ENCODE data around the gene TMEM271.

Gene TMEM271

DNA sequence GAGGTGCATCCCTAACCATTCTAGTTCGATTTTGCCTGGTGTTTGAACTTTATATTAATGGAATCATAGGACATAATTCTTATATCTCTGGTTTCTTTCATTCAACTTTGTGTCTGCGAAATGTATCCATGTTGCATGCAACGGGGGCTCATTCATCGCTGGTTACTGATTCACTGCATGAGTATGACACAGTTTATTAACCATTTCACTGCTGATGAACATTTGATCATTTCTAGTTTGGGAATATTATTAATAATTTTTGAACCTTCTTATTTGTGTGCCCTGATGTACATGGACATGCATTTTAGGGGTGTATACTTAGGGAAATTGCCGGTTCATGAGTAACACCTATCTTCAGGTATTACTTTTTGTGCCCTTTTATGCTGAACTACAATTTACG lies 5.1 kb upstream of the TMEM271 start:
- DNase-seq (ENCODE audit: low read depth in 2 of 3, low spot score in 2 of 3) = no peak

- no peak for DNase-seq (ENCODE audit: low read depth in 2 of 3, low spot score in 2 of 3)
These were observed 3.6 kb upstream of the TMEM271 start for GRCh38 chr4:579543-580175.

- no peak for DNase-seq (ENCODE audit: low read depth in 2 of 3, low spot score in 2 of 3)
These were observed 2.7 kb upstream of the TMEM271 start for GRCh38 chr4:578451-579443.

DNA sequence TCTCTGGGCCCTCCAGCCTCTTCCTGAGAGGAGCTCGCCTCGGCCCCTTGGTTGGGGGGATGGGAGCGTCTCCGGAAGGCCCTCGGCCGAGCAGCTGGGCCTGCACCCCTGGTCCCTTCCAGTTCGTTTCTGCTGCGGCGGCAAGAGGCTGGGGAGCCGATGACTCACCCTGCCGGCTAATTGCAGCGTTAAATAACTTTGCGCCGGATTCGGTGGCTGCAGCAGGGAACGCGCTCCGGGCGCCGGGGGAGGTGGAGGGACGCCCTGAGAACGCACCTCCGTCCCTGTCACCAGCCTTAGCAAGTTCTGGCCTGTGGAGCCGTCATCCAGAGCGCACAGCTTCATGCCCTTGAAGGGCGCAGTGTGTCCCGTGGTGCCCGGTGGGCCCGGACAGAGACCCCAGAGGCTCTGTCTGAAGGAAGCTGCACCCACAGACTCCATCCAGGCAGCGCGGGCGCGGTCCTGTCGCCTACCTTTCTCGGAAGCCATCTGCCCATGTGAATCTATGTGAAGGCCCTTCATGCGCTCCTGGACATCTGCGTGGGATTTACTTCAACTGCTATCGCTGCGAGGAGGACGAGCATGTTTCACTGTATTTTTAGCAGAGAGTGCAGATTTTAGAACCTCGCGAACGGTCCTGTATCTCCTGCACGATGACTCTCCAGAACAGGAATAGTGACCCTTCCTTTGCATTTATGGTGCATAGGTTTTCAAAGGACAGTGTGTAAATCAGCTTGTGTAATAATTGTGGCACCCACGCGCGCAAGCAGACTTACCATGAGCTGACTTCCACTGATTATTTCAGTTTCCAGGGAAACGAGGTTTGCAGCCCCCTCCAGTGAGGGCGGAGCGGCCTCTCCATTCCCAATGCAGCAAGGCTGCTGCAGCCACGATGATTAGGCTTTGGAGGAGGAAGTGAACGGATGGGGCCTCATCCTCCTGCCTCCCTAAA lies 1.7 kb upstream of the TMEM271 start:
- DNase-seq (ENCODE audit: low read depth in 2 of 3, low spot score in 2 of 3) = peak in 1 of 3 experiments; percentile 14

DNA sequence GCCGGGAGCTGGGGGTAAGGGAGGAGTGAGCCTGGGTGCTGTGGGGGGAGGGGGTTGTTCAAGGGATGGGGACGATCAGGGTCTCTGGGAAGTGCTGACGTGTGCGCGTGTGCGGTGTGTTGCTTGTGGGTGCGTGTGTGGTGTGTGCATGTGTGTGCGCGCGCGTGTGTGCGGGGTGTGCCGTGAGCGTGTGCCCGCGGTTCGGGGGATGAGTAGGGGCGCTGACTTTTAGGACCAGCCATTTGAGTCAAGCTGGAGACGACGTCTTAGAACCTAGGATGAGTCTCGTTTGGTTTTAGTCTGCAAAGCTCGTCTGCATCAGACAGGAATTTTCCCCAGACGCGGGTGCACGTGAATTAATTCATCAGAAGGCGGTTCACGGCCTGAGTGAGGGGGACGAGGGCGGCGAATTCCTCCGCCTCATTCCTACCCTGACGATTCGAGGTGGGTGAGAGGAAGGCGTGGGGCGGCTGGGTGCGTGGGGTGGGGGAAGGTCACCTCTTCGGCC lies 950 bp upstream of the TMEM271 start:
- DNase-seq (ENCODE audit: low read depth in 2 of 3, low spot score in 2 of 3) = no peak

- DNase-seq (ENCODE audit: low read depth in 2 of 3, low spot score in 2 of 3) = no peak
These were observed 584 bp downstream of the TMEM271 start for GRCh38 chr4:575281-576141.

DNA sequence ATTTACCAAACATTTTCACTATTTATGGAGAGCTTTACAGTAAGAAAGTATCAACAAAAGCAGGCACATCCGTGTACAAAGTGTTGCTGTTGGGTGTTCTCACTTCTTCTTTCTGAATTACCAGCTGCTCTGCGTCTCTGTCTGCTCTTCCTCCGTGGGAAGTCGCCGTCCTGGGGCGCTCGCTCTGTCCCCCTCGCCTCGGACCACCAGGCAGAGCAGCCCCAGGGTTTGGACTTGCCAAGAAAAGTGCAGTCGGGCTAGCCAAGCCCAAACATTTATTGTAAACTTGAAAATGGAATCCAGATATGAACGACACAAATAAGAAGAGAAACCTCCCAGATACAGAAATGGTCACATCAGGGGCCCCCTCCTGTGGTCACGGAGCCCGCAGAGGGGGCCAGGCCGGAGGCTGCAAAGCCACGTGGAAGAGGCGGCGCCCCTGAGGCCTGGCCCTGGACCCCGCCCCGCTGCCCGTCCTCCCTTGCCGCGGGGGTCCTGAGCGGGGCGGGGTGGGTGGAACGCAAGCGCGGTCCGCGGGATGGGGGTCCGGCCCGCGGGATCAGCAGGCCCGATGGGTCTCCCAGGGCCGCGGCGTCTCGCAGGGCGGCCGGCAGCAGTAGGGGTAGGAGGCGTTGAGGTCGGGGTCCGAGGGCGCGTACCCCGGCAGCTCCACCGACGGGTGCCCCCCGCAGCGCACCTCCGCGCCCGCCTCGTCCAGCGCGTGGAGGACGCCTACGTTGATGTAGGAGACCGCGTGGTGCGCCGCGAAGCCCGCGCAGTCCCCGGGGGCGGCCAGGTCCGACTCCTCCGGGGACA lies 1.5 kb downstream of the TMEM271 start:
- DNase-seq (ENCODE audit: low read depth in 2 of 3, low spot score in 2 of 3) = no peak

DNA sequence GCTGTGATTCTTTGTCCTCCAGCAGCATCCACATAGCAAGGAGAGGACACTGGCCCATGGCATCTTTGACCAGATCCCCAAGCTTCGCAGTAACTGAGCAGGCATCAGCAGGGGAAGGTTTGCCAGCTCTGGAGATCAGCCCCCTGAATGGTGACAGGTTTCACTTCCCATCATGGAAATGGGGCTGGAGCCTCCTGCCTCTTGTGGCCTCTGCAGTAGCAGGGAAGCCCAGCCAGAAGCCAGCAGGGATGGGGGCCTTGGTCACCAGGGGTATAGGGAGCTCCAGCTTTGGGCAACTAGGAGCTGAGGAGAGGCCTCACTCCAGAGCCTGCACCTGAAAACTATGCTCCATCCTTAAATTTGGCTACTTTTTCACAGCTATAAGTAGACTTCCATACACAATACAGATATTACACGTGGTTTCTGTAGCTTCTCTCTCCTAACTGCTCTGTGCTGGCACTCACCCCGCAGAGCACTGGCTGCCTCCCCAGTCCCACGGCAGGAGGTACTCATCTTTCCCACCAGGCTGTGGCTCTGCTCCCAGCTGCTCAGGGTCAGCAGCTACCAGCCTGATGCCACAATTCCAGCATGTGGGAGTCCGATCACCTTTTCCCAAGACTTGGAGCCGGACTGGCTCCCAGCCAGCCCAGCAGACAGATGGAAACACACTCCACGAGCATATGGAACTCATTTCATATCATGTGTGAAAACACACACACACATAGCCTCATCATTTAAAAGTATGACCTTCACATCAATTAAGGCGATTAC lies 2.8 kb downstream of the TMEM271 start:
- no peak for DNase-seq (ENCODE audit: low read depth in 2 of 3, low spot score in 2 of 3)

DNA sequence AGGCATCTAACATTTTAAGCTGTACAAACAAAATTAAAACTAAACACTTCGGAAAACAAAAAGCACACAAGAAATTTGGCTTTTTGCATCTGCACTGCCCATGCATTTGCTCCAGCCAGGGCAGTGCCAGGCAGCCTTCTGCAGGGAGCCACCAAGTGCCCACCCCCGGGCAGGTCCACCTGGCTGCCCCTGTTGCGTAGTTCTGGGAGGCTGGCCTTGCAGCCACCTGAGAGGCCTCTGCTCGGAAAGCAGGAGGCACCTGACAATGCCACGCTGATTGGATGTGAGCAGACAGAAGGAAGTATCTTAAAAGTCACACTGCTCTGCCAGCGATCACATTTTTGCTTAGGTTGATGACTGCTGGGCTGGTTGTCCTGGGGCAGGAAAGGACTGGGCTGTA lies 3.5 kb downstream of the TMEM271 start:
- DNase-seq (ENCODE audit: low read depth in 2 of 3, low spot score in 2 of 3) = no peak

GRCh38 chr4:571838-572572 lies 4.1 kb downstream of the TMEM271 start:
- DNase-seq (ENCODE audit: low read depth in 2 of 3, low spot score in 2 of 3) = no peak

DNA sequence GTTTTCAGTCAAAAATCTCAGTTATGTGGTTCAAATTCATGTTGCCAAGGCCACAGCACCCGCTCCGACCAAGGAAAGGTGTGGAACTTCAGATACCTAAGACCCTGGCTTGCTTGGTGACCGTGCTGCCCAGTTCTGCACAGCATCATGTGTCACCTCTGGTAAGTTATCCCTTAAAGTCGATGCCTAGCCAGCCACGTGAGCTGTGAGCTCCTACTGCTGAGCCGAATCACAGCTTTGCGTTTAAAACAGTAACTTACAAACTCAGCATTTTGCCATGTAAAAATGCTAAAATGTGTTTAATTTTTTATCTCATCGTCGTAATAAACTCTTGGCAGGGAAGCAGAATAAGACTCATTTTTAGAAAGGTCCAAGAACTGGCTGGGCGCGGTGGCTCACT lies 5.3 kb downstream of the TMEM271 start:
- DNase-seq (ENCODE audit: low read depth in 2 of 3, low spot score in 2 of 3) = no peak

DNA sequence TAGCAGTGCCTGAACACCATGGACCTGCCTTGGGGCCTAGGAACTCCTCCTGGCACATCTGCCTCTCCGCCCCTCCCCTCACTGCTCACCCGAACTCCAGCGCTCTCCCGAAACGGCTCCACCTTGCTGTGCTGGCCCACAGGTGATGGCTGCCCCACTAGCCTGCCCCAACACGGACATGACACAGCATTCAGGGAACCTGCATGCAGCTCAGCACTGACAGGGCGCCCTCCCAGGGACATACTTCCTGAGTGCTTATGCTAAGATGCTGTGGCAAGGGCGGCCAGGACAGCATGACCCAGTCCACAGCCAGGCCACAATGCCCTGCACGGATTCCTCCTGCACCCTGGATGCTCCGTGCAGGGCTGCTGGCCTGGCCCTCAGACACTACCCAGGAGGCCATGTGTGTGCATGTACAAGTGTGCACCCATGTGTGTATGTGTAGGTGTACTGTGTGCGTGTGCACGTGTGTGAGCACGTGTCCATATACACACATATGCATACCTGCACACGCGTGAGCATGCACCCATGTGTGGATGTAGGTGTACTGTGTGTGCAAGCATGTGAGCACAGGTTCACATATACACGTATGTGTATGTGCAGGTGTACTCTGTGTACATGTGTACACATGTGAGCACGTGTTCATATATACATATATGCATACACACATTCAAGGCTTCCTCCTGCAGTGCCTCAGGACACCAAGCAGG lies 6.0 kb downstream of the TMEM271 start:
- DNase-seq (ENCODE audit: low read depth in 2 of 3, low spot score in 2 of 3) = no peak

GRCh38 chr4:568962-569361 lies 7.1 kb downstream of the TMEM271 start:
- no peak for DNase-seq (ENCODE audit: low read depth in 2 of 3, low spot score in 2 of 3)

DNA sequence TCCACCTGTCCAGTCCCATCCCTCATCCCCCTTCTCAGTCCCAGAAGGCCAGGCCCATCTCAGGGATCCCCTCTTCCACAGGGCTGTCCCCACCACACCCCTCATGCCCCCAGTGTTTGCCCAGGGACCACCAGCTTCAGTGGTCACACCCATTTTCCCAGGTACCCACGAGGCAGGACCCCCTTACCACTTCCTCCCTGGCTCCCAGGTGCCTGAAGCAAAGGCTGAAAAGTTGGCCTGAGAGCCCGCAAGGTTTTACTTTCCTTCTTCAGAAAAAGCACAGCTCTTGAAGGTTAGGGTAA lies 7.8 kb downstream of the TMEM271 start:
- no peak for DNase-seq (ENCODE audit: low read depth in 2 of 3, low spot score in 2 of 3)

GRCh38 chr4:567457-568350 lies 8.4 kb downstream of the TMEM271 start:
- no peak for DNase-seq (ENCODE audit: low read depth in 2 of 3, low spot score in 2 of 3)

- DNase-seq (ENCODE audit: low read depth in 2 of 3, low spot score in 2 of 3) = no peak
These were observed 9.4 kb downstream of the TMEM271 start for GRCh38 chr4:566508-567295.
